Activated T-helper 1 cell treated with anti-CD3 and anti-CD28 coated beads, Interleukin-12 subunit alpha, Interleukin-12 subunit beta, Interleukin-2, Interleukin-4 antibody, amounts not matched to agents 30 ng/mL and 10 ng/mL and 1 ng/mL, durations not matched to agents 14 hours and 24 hours and 36 hours (primary cell): Measurements from ENCODE around the gene ALOX15. TPM values are rescaled to one million over a fixed set of nuclear protein-coding genes. Genes with fewer than 3 reads are reported as not detected.
"Not testable (repeated sequence)": the region's sequence is repeated elsewhere in the genome, so short reads cannot be mapped to it uniquely, and the experiment has no call there.

Experiments
- DNase-seq: peaks from one replicate; pipeline ENCODE4 v3.0.0; 2021; ENCODE audit warnings: low spot score
- H3K27ac Mint-ChIP-seq: one replicate; pipeline ENCODE4 v1.8.0; 2021; ENCODE audit warnings: mild to moderate bottlenecking, mixed read lengths
- H3K27me3 Mint-ChIP-seq: one replicate; pipeline ENCODE4 v1.8.0; 2022; ENCODE audit warnings: mild to moderate bottlenecking, moderate library complexity, mixed read lengths; ENCODE audit not compliant: insufficient read depth
- H3K36me3 Mint-ChIP-seq: one replicate; pipeline ENCODE4 v1.8.0; 2021; ENCODE audit warnings: low read depth, mixed read lengths
- H3K4me1 Mint-ChIP-seq: one replicate; pipeline ENCODE4 v1.8.0; 2021; ENCODE audit warnings: low read depth, mixed read lengths
- H3K4me3 Mint-ChIP-seq: one replicate; pipeline ENCODE4 v1.8.0; 2021; ENCODE audit warnings: mild to moderate bottlenecking, moderate library complexity, mixed read lengths
- H3K9me3 Mint-ChIP-seq: one replicate; pipeline ENCODE4 v1.8.0; 2021; ENCODE audit warnings: mixed read lengths
- intact Hi-C: fragments of 100-400 bp; cut with micrococcal nuclease; formaldehyde crosslinking; loops from one replicate; pipeline ENCODE4 v1.15.1; 2024
- total RNA-seq: library from RNA; stranded (reverse); gene quantifications from 2 replicates; pipeline ENCODE4 v1.2.3, GENCODE V29; 2022

Gene ALOX15
- total RNA-seq, 1 donor from 2014 or later = not detected

GRCh38 chr17:4593021-4593421 is 48.5 kb downstream of the ALOX15 start:
- Mint-ChIP-seq H3K9me3 (no peaks in the 10 kb centered on the region), H3K27ac (no peak overlapping the region), H3K4me3 (no peak overlapping the region), H3K27me3 (peaks cover 12% of the 10 kb centered on the region), H3K4me1 (no peaks in the 10 kb centered on the region), H3K36me3 (no peaks in the 10 kb centered on the region)
- no peak for DNase-seq
- intact Hi-C loops = no loop called here

- Mint-ChIP-seq H3K36me3 (no peaks in the 10 kb centered on the region), H3K27ac (no peak overlapping the region), H3K4me3 (no peak overlapping the region), H3K27me3 (peaks cover 17% of the 10 kb centered on the region), H3K4me1 (no peaks in the 10 kb centered on the region), H3K9me3 (no peaks in the 10 kb centered on the region)
- DNase-seq = no peak
- intact Hi-C loops = no loop called here
Observed at GRCh38 chr17:4592240-4593005, 49.1 kb downstream of the ALOX15 start.

DNA sequence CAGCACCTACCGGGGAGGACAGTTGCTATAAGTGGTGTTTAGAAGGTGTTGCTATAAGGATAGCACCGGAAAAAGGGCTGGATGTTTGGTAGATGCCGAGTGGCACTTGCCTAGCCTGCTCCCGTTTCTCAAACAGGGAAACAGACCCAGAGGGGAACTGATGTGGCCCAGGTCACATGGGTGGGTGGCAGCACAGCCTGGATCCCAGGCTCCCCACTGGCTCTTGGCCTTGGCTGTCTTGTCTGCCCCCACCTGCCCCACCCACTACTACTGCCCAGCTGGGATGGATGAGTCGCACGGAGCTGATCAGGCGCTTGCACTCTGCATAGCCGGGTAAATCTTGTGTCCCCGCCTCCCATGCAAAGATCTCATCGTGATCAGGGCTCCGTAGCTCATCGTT is 49.9 kb downstream of the ALOX15 start:
- Mint-ChIP-seq H3K27me3 (peaks cover 21% of the 10 kb centered on the region), H3K27ac (no peak overlapping the region), H3K4me1 (no peaks in the 10 kb centered on the region), H3K36me3 (no peaks in the 10 kb centered on the region), H3K9me3 (no peaks in the 10 kb centered on the region), H3K4me3 (no peak overlapping the region)
- DNase-seq = no peak
- intact Hi-C loops = no loop called here

DNA sequence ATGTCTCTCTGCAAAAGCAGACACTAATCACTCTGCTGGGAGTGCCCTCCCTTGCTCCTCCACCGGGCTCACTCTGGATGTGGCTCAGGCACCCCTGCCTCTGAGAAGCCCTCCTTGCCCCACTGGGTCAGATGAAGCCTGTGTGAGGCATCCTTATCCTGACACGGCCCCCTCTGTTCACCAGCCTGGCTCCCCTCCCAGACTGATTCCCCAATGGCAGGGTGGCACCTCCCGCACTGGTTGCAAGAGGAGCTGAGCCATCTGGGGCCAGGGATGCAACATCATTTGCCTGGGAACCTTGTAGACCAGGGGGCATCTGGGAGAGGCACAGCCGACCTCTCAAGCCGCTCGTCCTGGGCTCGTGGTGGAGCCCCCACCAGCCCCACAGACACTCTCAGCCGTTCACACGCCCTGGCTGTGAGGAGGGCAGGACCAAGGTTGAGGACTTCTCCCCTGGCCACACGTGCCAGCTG is 50.5 kb downstream of the ALOX15 start:
- intact Hi-C loops = no loop called here
- H3K4me3 Mint-ChIP-seq = no peak overlapping the region
- peaks cover 26% of the 10 kb centered on the region for H3K27me3 Mint-ChIP-seq
- H3K36me3 Mint-ChIP-seq = no peaks in the 10 kb centered on the region
- no peaks in the 10 kb centered on the region for H3K9me3 Mint-ChIP-seq
- DNase-seq = no peak
- no peaks in the 10 kb centered on the region for H3K4me1 Mint-ChIP-seq
- H3K27ac Mint-ChIP-seq = no peak overlapping the region

DNA sequence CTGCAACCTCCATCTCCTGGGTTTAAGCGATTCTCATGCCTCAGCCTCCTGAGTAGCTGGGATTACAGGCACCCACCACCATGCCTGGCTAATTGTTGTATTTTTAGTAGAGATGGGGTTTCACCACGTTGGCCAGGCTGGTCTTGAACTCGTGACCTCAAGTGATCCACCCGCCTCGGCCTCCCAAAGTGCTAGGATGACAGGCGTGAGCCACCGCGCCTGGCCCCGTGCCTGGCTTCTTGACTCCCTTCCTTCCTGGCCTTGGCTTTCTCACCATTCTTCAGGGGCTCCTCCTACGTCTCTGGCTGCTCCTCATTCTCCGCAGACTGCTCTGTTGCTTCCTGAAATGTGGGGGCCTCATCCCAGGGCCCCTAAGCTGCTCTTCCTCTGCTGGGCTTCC is 51.4 kb downstream of the ALOX15 start:
- intact Hi-C loops, H3K27ac Mint-ChIP-seq, H3K4me3 Mint-ChIP-seq, H3K9me3 Mint-ChIP-seq, DNase-seq, H3K4me1 Mint-ChIP-seq, H3K36me3 Mint-ChIP-seq: not testable (repeated sequence)
- peaks cover 34% of the 10 kb centered on the region for H3K27me3 Mint-ChIP-seq

- intact Hi-C loops = no loop called here
- no peak overlapping the region for H3K4me3 Mint-ChIP-seq
- H3K9me3 Mint-ChIP-seq = no peaks in the 10 kb centered on the region
Observed at GRCh38 chr17:4588898-4589625, 52.4 kb downstream of the ALOX15 start.

DNA sequence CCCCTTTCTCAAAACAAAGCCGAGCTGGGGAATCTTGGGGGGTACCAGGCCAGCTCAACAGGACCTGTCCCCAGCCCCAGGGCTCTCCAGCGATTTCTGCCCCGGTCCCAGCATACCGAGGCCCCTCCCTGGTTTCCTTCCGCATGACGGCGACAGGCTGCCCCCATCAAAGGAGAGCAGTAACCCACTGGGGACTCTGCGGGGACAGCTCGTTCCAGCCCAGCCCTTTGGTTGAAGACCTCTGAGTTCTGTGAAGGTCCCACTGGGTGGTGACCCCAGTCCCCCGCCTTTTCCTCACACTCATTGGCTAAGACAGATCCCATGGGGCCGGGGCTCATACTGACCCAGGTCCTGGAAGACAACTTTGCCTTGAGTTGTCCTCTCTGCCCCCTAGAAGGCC is 53.1 kb downstream of the ALOX15 start:
- intact Hi-C loops = no loop called here
- Mint-ChIP-seq H3K27ac (no peak overlapping the region), H3K27me3 (peaks cover 38% of the 10 kb centered on the region), H3K4me3 (no peak overlapping the region), H3K36me3 (no peaks in the 10 kb centered on the region), H3K4me1 (no peaks in the 10 kb centered on the region), H3K9me3 (no peaks in the 10 kb centered on the region)
- DNase-seq = no peak

More at GRCh38 chr17:4588898-4589625, 52.4 kb downstream of the ALOX15 start:
- Mint-ChIP-seq H3K4me1 (no peaks in the 10 kb centered on the region), H3K27me3 (peaks cover 36% of the 10 kb centered on the region), H3K36me3 (no peaks in the 10 kb centered on the region), H3K27ac (no peak overlapping the region)
- DNase-seq = no peak

DNA sequence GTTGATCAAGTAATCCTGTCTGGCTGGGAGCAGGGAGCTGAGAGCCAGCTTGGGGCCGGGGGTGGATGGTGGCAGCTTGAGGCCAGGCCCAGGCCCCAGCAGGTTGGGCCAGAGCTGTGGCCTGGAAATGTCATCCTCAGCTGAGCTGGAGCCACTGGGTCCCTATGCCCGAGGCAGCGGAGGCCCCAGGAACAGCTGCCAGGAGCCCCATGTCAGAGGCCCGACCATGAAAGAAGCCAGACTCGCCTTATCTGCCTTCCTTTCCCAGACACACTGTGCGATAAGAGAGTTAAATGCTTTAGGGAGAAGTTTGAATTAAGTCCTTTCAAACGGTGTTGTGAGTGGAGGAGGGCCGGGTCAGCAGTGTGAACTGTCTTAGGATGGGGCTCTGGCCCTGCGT is 53.7 kb downstream of the ALOX15 start:
- DNase-seq = no peak

DNA sequence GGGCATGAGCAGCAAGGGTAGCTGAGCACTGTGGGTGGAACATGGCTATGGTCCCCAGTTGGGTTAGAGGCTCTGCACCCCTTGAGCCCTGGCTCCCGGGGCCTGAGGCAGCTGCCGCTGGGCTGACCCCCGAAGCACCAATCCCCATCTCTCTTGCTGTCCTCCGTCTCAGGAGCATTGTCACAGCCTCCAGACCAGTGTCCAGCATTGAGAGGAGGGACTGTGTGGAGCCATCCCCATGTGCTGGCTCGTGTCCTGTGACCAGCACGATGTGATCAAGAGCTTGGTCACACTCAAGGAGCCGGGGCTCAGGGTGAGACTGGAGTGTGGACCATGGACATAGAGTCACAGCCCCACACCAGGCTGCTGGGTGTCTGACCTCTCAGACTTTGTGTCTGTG is 54.3 kb downstream of the ALOX15 start:
- Mint-ChIP-seq H3K27me3 (peaks cover 49% of the 10 kb centered on the region), H3K9me3 (no peaks in the 10 kb centered on the region), H3K4me1 (no peaks in the 10 kb centered on the region), H3K27ac (no peak overlapping the region), H3K4me3 (no peak overlapping the region), H3K36me3 (no peaks in the 10 kb centered on the region)
- DNase-seq = no peak
- intact Hi-C loops = no loop called here

More for the DNA sequence above, 53.7 kb downstream of the ALOX15 start:
- H3K9me3 Mint-ChIP-seq = no peaks in the 10 kb centered on the region
- intact Hi-C loops = no loop called here
- no peak overlapping the region for H3K27ac Mint-ChIP-seq
- peaks cover 44% of the 10 kb centered on the region for H3K27me3 Mint-ChIP-seq
- no peak overlapping the region for H3K4me3 Mint-ChIP-seq
- H3K4me1 Mint-ChIP-seq = no peaks in the 10 kb centered on the region
- H3K36me3 Mint-ChIP-seq = no peaks in the 10 kb centered on the region

GRCh38 chr17:4586043-4586442 is 55.4 kb downstream of the ALOX15 start:
- no peaks in the 10 kb centered on the region for H3K4me1 Mint-ChIP-seq

DNA sequence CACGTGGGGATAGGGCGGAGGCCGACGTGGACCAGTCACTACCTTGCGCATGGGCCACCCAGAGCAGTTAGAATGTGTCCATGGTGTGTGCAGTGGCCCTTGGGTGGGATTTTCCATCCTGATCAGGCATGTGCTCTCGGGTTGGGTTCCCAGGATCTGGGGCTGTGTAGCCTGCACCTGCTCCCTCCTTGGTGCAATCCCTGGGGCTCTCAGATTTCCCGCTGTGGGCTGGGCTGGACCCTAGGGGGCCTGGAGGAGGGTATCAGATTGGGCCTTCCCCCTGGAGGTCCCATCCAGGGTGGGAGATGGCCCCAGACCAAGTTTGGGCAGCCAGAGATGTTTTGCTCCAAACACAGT is 55.9 kb downstream of the ALOX15 start:
- no peak overlapping the region for H3K4me3 Mint-ChIP-seq
- DNase-seq = no peak
- H3K27me3 Mint-ChIP-seq = peaks cover 55% of the 10 kb centered on the region
- H3K36me3 Mint-ChIP-seq = no peaks in the 10 kb centered on the region
- H3K27ac Mint-ChIP-seq = no peak overlapping the region
- H3K4me1 Mint-ChIP-seq = no peaks in the 10 kb centered on the region
- no peaks in the 10 kb centered on the region for H3K9me3 Mint-ChIP-seq
- intact Hi-C loops = no loop called here

More at GRCh38 chr17:4586043-4586442, 55.4 kb downstream of the ALOX15 start:
- intact Hi-C loops = no loop called here
- no peak overlapping the region for H3K4me3 Mint-ChIP-seq
- no peak for DNase-seq
- no peak overlapping the region for H3K27ac Mint-ChIP-seq
- H3K36me3 Mint-ChIP-seq = no peaks in the 10 kb centered on the region
- peaks cover 52% of the 10 kb centered on the region for H3K27me3 Mint-ChIP-seq
- H3K9me3 Mint-ChIP-seq = no peaks in the 10 kb centered on the region

GRCh38 chr17:4584917-4585637 is 56.4 kb downstream of the ALOX15 start:
- H3K4me3 Mint-ChIP-seq = no peak overlapping the region

More at GRCh38 chr17:4584917-4585637, 56.4 kb downstream of the ALOX15 start:
- no peak for DNase-seq
- intact Hi-C loops = no loop called here
- no peaks in the 10 kb centered on the region for H3K4me1 Mint-ChIP-seq
- no peaks in the 10 kb centered on the region for H3K36me3 Mint-ChIP-seq
- peaks cover 55% of the 10 kb centered on the region for H3K27me3 Mint-ChIP-seq
- no peak overlapping the region for H3K27ac Mint-ChIP-seq
- H3K9me3 Mint-ChIP-seq = no peaks in the 10 kb centered on the region
